Kidney capillary endothelial cell (primary cell): Measurements from ENCODE around the gene SMIM32.

Experiments used
- DNase-seq: peaks from one replicate; pipeline ENCODE4 v3.0.0-alpha.2; 2018; ENCODE audit warnings: low spot score

SMIM32 gene

GRCh38 chr5:136207631-136208030 is 14.7 kb upstream of the SMIM32 start:
- no peak for DNase-seq

GRCh38 chr5:136206361-136206760 is 13.4 kb upstream of the SMIM32 start:
- DNase-seq = no peak

GRCh38 chr5:136205941-136206340 is 13.0 kb upstream of the SMIM32 start:
- DNase-seq = no peak

- no peak for DNase-seq
These were observed 12.2 kb upstream of the SMIM32 start for GRCh38 chr5:136205061-136205702.

GRCh38 chr5:136203303-136203922 is 10.5 kb upstream of the SMIM32 start:
- no peak for DNase-seq

- DNase-seq = no peak
These were observed 9.7 kb upstream of the SMIM32 start for GRCh38 chr5:136202469-136203205.

- DNase-seq = no peak
These were observed 8.9 kb upstream of the SMIM32 start for GRCh38 chr5:136201870-136202269.

- DNase-seq = no peak
These were observed 7.8 kb upstream of the SMIM32 start for GRCh38 chr5:136200761-136201160.

GRCh38 chr5:136200130-136200529 is 7.2 kb upstream of the SMIM32 start:
- no peak for DNase-seq

GRCh38 chr5:136199408-136199807 is 6.4 kb upstream of the SMIM32 start:
- DNase-seq = no peak

GRCh38 chr5:136198453-136198852 is 5.5 kb upstream of the SMIM32 start:
- DNase-seq = no peak

GRCh38 chr5:136197462-136198142 is 4.6 kb upstream of the SMIM32 start:
- DNase-seq = no peak

- DNase-seq = no peak
These were observed 3.2 kb upstream of the SMIM32 start for GRCh38 chr5:136195971-136196820.

- DNase-seq = no peak
These were observed 1.6 kb upstream of the SMIM32 start for GRCh38 chr5:136194576-136194975.

GRCh38 chr5:136193322-136193935 is 467 bp upstream of the SMIM32 start:
- no peak for DNase-seq

GRCh38 chr5:136192015-136192525 is 892 bp downstream of the SMIM32 start:
- DNase-seq = no peak

- DNase-seq = peak; percentile 53
These were observed 1.5 kb downstream of the SMIM32 start for GRCh38 chr5:136191304-136192014.

GRCh38 chr5:136190904-136191303 is 2.1 kb downstream of the SMIM32 start:
- DNase-seq = no peak

GRCh38 chr5:136190091-136190720 is 2.8 kb downstream of the SMIM32 start:
- no peak for DNase-seq

GRCh38 chr5:136188859-136189258 is 4.1 kb downstream of the SMIM32 start:
- no peak for DNase-seq
